DOHH2 (cell line): Measurements from ENCODE around the gene TMEM63C.

Experiments
- H3F3A ChIP-seq: fragments of 200-600 bp; sonication (generic), shearing (Covaris generic); 2 replicates; pipeline ENCODE4 v1.6.0; 2016; ENCODE audit warnings: antibody characterized with exemption, mild to moderate bottlenecking; ENCODE audit not compliant: control insufficient read depth, insufficient read depth
- H3K27ac ChIP-seq: fragments of 200-600 bp; sonication (generic); 2 replicates; pipeline ENCODE4 v1.5.1; 2014; ENCODE audit warnings: low read depth, mild to moderate bottlenecking, low read length, moderate library complexity
- H3K27me3 ChIP-seq: fragments of 200-600 bp; sonication (generic); 2 replicates; pipeline ENCODE4 v1.6.1; 2014; ENCODE audit warnings: mild to moderate bottlenecking, low read length, mixed read lengths; ENCODE audit not compliant: control insufficient read depth
- H3K36me3 ChIP-seq: fragments of 200-600 bp; sonication (generic); 2 replicates; pipeline ENCODE4 v1.6.1; 2014; ENCODE audit warnings: mild to moderate bottlenecking, low read length, moderate library complexity, mixed read lengths; ENCODE audit not compliant: control insufficient read depth
- H3K4me1 ChIP-seq: fragments of 200-600 bp; sonication (generic); 2 replicates; pipeline ENCODE4 v1.6.1; 2014; ENCODE audit warnings: mild to moderate bottlenecking, low read length, mixed read lengths; ENCODE audit not compliant: control insufficient read depth
- H3K4me2 ChIP-seq: fragments of 200-600 bp; sonication (generic); 2 replicates; pipeline ENCODE4 v1.6.0; 2014; ENCODE audit warnings: mild to moderate bottlenecking, low read length, moderate library complexity
- H3K4me3 ChIP-seq: fragments of 200-600 bp; sonication (generic); 2 replicates; pipeline ENCODE4 v1.5.1; 2014; ENCODE audit warnings: mild to moderate bottlenecking, low read length, mixed read lengths
- H3K79me2 ChIP-seq: fragments of 200-600 bp; sonication (generic); 2 replicates; pipeline ENCODE4 v1.6.1; 2014; ENCODE audit warnings: mild to moderate bottlenecking, low read length, mixed read lengths; ENCODE audit not compliant: control insufficient read depth
- H3K9me2 ChIP-seq: fragments of 200-600 bp; sonication (generic); replicated peaks from 2 replicates; pipeline ENCODE4 v1.6.1; 2014; ENCODE audit warnings: mild to moderate bottlenecking, low read length, mixed read lengths; ENCODE audit not compliant: control insufficient read depth
- H3K9me3 ChIP-seq: fragments of 200-600 bp; sonication (generic); 2 replicates; pipeline ENCODE4 v1.6.1; 2014; ENCODE audit warnings: antibody characterized with exemption, low read length, mixed read lengths; ENCODE audit not compliant: control insufficient read depth, insufficient read depth
- H4K20me1 ChIP-seq: fragments of 200-600 bp; sonication (generic); 2 replicates; pipeline ENCODE4 v1.6.0; 2014; ENCODE audit warnings: low read depth, mild to moderate bottlenecking, antibody characterized with exemption, low read length, moderate library complexity; ENCODE audit not compliant: control insufficient read depth, insufficient read depth
- EZH2phosphoT487 ChIP-seq: fragments of 200-600 bp; sonication (generic); IDR thresholded peaks from 2 replicates; pipeline ENCODE4 v1.6.1; 2017; ENCODE audit warnings: borderline replicate concordance, mild to moderate bottlenecking, antibody characterized with exemption, low read length, moderate library complexity, mixed read lengths
- TF ChIP-seq, protein P1 (sequence below): fragments of 200-600 bp; sonication (generic); IDR thresholded peaks from one replicate; pipeline ENCODE4 v1.5.1; 2014; ENCODE audit warnings: antibody characterized with exemption, mild to moderate bottlenecking, low read depth, low read length; ENCODE audit not compliant: poor library complexity, severe bottlenecking

TMEM63C gene

DNA sequence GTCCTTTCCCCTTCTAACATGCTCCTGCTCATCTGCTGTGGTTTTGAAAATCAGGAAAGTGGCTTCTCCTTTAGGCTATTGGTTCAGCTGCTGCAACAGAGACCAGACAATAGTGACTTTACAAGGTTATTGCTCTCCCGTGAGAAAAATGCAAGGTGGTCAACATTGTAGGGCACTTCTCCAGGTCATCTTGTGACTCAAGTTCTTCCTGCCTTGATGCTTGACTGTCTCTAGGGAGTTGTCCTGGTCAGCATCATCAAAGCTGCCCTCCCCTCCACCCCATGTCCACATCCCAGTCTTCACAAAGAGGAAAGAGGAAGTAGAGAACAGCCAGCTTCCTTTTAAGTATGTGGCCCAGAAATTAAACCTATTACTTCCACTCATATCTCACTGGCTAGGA lies 3.9 kb upstream of the TMEM63C start:
- no peaks in the 10 kb centered on the region for H3K79me2 ChIP-seq
- peaks cover 24% of the 10 kb centered on the region for H3K4me1 ChIP-seq
- no peak overlapping the region for H3K4me3 ChIP-seq
- H3K27me3 ChIP-seq: peaks cover 4% of the 10 kb centered on the region; the same call in 1 of the 2 replicates
- no peak for TF ChIP-seq EZH2phosphoT487
- TF ChIP-seq, protein P1, sequence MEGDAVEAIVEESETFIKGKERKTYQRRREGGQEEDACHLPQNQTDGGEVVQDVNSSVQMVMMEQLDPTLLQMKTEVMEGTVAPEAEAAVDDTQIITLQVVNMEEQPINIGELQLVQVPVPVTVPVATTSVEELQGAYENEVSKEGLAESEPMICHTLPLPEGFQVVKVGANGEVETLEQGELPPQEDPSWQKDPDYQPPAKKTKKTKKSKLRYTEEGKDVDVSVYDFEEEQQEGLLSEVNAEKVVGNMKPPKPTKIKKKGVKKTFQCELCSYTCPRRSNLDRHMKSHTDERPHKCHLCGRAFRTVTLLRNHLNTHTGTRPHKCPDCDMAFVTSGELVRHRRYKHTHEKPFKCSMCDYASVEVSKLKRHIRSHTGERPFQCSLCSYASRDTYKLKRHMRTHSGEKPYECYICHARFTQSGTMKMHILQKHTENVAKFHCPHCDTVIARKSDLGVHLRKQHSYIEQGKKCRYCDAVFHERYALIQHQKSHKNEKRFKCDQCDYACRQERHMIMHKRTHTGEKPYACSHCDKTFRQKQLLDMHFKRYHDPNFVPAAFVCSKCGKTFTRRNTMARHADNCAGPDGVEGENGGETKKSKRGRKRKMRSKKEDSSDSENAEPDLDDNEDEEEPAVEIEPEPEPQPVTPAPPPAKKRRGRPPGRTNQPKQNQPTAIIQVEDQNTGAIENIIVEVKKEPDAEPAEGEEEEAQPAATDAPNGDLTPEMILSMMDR: no peak
- no peaks in the 10 kb centered on the region for H3K9me2 ChIP-seq
- H3K4me2 ChIP-seq: 0 out of 2 replicates have a peak overlapping the region, but pooled peaks have one; percentile 8
- no peaks in the 10 kb centered on the region for H3K36me3 ChIP-seq
- H3F3A ChIP-seq: 0 out of 2 replicates have a peak, but pooled peaks cover 2% of the 10 kb centered on the region
- no peaks in the 10 kb centered on the region for H3K9me3 ChIP-seq
- H4K20me1 ChIP-seq: no peaks in the 10 kb centered on the region
- H3K27ac ChIP-seq: no peak overlapping the region

DNA sequence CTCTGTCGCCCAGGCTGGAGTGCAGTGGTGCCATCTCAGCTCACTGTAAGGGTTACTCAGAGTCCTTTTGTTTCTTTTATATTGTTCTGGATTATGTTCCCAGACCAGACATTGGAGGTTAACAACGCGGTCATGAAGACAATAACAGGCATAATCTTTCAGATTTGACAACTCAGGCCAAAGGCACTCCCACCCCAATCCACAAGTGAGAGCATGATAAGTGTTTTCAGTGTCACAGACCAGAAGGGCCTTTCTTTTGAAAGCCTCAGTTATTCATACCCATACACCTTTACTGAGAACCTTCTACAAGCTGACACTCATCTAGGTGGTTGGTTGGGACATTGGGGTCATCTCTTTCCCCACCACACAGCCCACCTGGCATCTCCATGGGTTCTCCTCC lies 2.9 kb upstream of the TMEM63C start:
- no peaks in the 10 kb centered on the region for H3K36me3 ChIP-seq
- peaks cover 32% of the 10 kb centered on the region for H3K4me1 ChIP-seq
- no peak overlapping the region for H3K4me3 ChIP-seq
- H3K79me2 ChIP-seq: no peaks in the 10 kb centered on the region
- H4K20me1 ChIP-seq: no peaks in the 10 kb centered on the region
- no peak overlapping the region for H3K27ac ChIP-seq
- no peaks in the 10 kb centered on the region for H3K9me2 ChIP-seq
- no peak overlapping the region for H3K4me2 ChIP-seq
- no peak for TF ChIP-seq EZH2phosphoT487
- TF ChIP-seq, protein P1: no peak
- H3K27me3 ChIP-seq: no peaks in the 10 kb centered on the region; the same call in 1 of the 2 replicates
- 0 out of 2 replicates have a peak, but pooled peaks cover 2% of the 10 kb centered on the region for H3F3A ChIP-seq
- H3K9me3 ChIP-seq: no peaks in the 10 kb centered on the region

DNA sequence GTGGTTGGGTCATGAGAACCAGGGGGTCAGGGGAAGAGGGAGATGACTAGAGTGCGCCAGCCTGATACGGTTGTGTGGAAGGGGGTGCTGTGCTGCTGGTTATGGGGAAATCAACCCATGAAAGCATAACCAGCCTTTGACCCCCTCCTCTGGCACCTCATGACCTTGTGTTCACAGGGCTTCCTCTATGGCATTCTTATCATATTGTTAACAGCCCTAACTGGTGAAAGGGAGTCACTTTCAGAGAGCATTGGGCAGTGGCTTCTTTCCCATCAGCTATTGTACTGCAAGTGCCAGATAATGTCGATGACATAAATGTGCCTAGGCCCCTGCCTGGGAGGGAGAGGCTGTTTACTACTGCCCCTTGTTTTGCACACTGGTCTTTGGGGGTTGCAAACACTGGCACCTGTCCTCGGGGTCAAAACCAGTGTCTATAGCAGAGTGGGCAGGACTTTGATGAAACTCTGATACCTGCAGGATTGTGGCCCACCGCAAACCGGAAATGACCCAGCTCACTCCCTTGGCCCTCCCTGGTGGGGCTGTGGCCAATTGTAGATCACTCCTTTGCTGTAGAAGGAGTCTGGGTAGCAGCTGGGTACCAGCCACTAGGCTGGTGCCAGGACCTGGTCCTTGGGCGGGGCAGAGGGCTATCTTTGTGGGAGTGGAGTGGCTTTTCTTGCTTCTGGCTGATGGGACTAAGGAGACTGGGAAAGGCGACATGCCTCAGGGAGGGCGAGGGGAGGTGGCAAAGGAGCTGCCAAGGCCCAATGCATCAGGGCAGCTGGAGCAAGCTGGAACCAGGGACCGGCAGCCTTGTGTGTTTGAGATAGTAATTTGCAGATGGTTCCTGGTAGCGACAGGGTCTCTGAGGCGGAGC lies 634 bp upstream of the TMEM63C start:
- no peaks in the 10 kb centered on the region for H3K36me3 ChIP-seq
- no peaks in the 10 kb centered on the region for H3K9me3 ChIP-seq
- H3K4me2 ChIP-seq: peak overlapping the region; percentile 81
- H3K4me1 ChIP-seq: peaks cover 44% of the 10 kb centered on the region
- no peaks in the 10 kb centered on the region for H3K9me2 ChIP-seq
- peak overlapping the region; percentile 81; the same call in 1 of the 2 replicates for H3K4me3 ChIP-seq
- H3F3A ChIP-seq: 0 out of 2 replicates have a peak, but pooled peaks cover 2% of the 10 kb centered on the region
- H3K27me3 ChIP-seq: no peaks in the 10 kb centered on the region
- no peaks in the 10 kb centered on the region for H3K79me2 ChIP-seq
- TF ChIP-seq, protein P1: no peak
- TF ChIP-seq EZH2phosphoT487: no peak
- H3K27ac ChIP-seq: no peak overlapping the region
- H4K20me1 ChIP-seq: no peaks in the 10 kb centered on the region
